Left ventricle myocardium inferior (tissue), 1 donor: Measurements from ENCODE around the gene BMAL2. TPM values are rescaled to one million over a fixed set of nuclear protein-coding genes. Genes with fewer than 3 reads are reported as not detected.
A peak's percentile ranks its signal among the peaks of the same experiment; 100 is the strongest.

ENCODE experiments used
- DNase-seq: peaks from one replicate; pipeline ENCODE4 v3.0.0-alpha.2; 2020
- H3K27ac ChIP-seq: fragments of 200-600 bp; replicated peaks from 2 replicates; pipeline ENCODE4 v1.8.0; 2021
- H3K27me3 ChIP-seq: fragments of 200-600 bp; 2 replicates; pipeline ENCODE4 v1.8.0; 2021; ENCODE audit warnings: low read depth
- H3K36me3 ChIP-seq: fragments of 200-600 bp; 2 replicates; pipeline ENCODE4 v1.8.0; 2021
- H3K4me1 ChIP-seq: fragments of 200-600 bp; 2 replicates; pipeline ENCODE4 v1.8.0; 2021
- H3K4me3 ChIP-seq: fragments of 200-600 bp; 2 replicates; pipeline ENCODE4 v1.8.0; 2021; ENCODE audit warnings: mild to moderate bottlenecking, moderate library complexity
- H3K9me3 ChIP-seq: fragments of 200-600 bp; replicated peaks from 2 replicates; pipeline ENCODE4 v1.8.0; 2021
- CTCF ChIP-seq: fragments of 200-600 bp; IDR thresholded peaks from 2 replicates; pipeline ENCODE4 v1.8.0; 2021; ENCODE audit warnings: antibody characterized with exemption, mild to moderate bottlenecking, borderline replicate concordance
- intact Hi-C: fragments of 100-400 bp; cut with micrococcal nuclease; formaldehyde crosslinking; loops from one replicate; pipeline ENCODE4 v1.11.0; 2022
- total RNA-seq: library from RNA; stranded (reverse); fragmentation: NEBNext Ultra II Directional; extraction: Animal tissue kit (Norgen Biotek cat#: 25700); gene quantifications from one replicate; pipeline ENCODE4 v1.2.1, GENCODE V29; 2021
- donor health status: DM: no; HTN: yes; CAD: no; lungs with severe emphysema.

The BMAL2 gene
- total RNA-seq, 1 donor from 2014 or later, result 1.5 TPM

GRCh38 chr12:27332407-27332713, 276 bp upstream of the BMAL2 start:
- Histone ChIP-seq H3K4me1 (peaks cover 19% of the 10 kb centered on the region), H3K27me3 (peaks cover 15% of the 10 kb centered on the region), H3K9me3 (no peaks in the 10 kb centered on the region), H3K4me3 (peak overlapping the region; percentile 80), H3K27ac (no peak overlapping the region), H3K36me3 (peaks cover 4% of the 10 kb centered on the region)
- no peak for DNase-seq
- no peak for TF ChIP-seq CTCF
- intact Hi-C loops, result no loop called here

GRCh38 chr12:27333403-27334009, 870 bp downstream of the BMAL2 start:
- Histone ChIP-seq H3K27ac (no peak overlapping the region), H3K9me3 (no peaks in the 10 kb centered on the region), H3K4me1 (peaks cover 19% of the 10 kb centered on the region), H3K27me3 (peaks cover 15% of the 10 kb centered on the region), H3K36me3 (no peaks in the 10 kb centered on the region), H3K4me3 (peak overlapping the region; percentile 80)
- DNase-seq, result peak; percentile 23
- intact Hi-C loops, result no loop called here
- no peak for TF ChIP-seq CTCF

- intact Hi-C loops, result no loop called here
- H3K4me3 ChIP-seq, result peak overlapping the region; percentile 80
- no peak overlapping the region for H3K27ac ChIP-seq
These were observed 1.5 kb downstream of the BMAL2 start for GRCh38 chr12:27334042-27334720.

GRCh38 chr12:27334721-27335082, 2.1 kb downstream of the BMAL2 start:
- no peak overlapping the region for H3K4me3 ChIP-seq
- intact Hi-C loops, result no loop called here
- H3K9me3 ChIP-seq, result no peaks in the 10 kb centered on the region
- no peaks in the 10 kb centered on the region for H3K36me3 ChIP-seq
- DNase-seq, result no peak
- TF ChIP-seq CTCF, result no peak
- H3K27ac ChIP-seq, result no peak overlapping the region
- H3K27me3 ChIP-seq, result peaks cover 15% of the 10 kb centered on the region
- H3K4me1 ChIP-seq, result peaks cover 19% of the 10 kb centered on the region

More at GRCh38 chr12:27334042-27334720, 1.5 kb downstream of the BMAL2 start:
- Histone ChIP-seq H3K9me3 (no peaks in the 10 kb centered on the region), H3K27me3 (peaks cover 15% of the 10 kb centered on the region), H3K4me1 (peaks cover 19% of the 10 kb centered on the region), H3K36me3 (no peaks in the 10 kb centered on the region)
- no peak for TF ChIP-seq CTCF
- no peak for DNase-seq

- H3K4me3 ChIP-seq, result no peak overlapping the region
- no peaks in the 10 kb centered on the region for H3K36me3 ChIP-seq
- H3K27ac ChIP-seq, result no peak overlapping the region
- peaks cover 15% of the 10 kb centered on the region for H3K27me3 ChIP-seq
- H3K4me1 ChIP-seq, result peaks cover 19% of the 10 kb centered on the region
- intact Hi-C loops, result no loop called here
- no peak for TF ChIP-seq CTCF
- no peak for DNase-seq
- H3K9me3 ChIP-seq, result no peaks in the 10 kb centered on the region
These were observed 3.0 kb downstream of the BMAL2 start for GRCh38 chr12:27335364-27336281.
